GM19023 (cell line): ENCODE measurements around the gene ATG4D.
"Not testable (repeated sequence)": the region's sequence is repeated elsewhere in the genome, so short reads cannot be mapped to it uniquely, and the experiment has no call there.

Source experiments
- ATAC-seq: cut with Tn5 transposase; IDR thresholded peaks from one replicate; pipeline ENCODE4 v1.9.1; 2021; ENCODE audit warnings: mild to moderate bottlenecking, moderate library complexity; ENCODE audit not compliant: unreplicated experiment

The ATG4D gene

DNA sequence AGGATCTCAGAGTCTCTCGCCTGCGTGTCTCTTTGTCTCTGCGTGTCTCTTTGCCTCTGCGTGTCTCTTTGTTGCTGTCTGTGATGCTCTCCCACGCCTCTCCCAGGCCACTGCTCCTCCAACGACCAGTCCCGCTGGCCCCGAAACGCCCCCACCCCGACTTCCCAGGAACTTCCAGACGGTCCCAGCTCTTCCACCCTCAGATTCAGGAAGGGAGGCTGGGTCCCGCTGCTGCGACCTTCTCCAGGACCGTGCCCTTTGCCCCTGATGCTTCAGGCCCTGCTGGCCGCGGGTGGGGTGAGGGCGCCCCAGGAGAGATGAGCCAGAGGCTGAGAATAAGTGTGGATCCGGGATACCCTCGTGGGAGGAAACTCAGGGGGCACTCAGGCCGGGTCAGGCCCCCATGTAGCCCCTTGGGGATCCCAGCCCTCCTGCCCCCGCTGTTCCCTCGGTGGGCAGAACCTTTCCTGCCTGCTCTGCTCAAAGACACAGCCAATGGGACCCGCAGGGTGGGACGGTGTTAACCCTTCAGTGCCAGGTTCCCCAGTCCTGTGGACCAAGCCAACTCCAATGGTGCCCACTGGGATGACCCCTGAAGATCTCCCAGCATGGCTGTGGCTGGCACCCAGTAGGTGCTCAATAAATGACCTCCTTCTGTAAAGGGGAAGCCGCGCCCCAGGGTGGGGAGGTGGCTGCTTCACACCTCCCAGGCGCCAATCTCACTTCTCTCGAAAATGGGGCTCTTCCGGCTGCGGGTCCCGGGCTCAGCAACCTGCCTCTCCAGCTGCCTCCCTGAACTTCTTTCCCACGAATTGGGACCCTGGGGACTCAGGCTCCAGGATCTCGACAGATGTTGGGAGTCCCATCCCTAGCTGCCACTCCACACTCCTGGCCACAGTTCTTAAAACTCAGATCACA lies 25.0 kb upstream of the ATG4D start:
- no peak for ATAC-seq

GRCh38 chr19:10519421-10519820 lies 24.3 kb upstream of the ATG4D start:
- ATAC-seq: no peak

- ATAC-seq: no peak
These were observed 22.9 kb upstream of the ATG4D start for GRCh38 chr19:10520652-10521318.

DNA sequence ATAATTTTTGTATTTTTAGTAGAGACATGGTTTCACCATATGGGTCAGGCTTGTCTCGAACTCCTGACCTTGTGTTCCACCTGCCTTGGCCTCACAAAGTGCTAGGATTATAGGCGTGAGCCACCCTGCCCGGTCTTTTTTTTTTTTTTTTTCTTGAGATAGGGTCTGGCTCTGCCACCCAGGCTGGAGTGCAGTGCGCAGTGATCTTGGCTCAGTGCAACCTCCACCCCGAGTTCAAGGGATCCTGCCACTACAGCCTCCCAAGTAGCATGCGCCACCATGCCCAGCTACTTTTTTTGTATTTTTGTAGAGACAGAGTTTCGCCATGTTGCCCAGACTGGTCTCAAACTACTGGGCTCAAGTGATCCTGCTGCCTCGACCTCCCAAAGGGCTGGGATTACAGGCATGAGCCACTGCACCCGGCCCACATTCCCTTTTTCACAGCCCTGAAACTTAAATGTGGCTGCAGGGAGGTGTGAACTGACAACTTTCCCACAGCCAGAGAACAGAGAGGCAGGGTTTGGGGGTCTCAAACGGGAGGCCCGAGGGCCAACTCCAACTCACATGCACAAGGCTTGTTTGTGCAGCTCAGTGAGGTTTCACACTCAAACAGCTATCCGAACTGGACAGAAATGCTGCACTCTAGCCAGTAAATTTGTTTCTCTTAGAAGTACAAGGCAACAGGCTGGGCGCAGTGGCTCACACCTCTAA lies 22.1 kb upstream of the ATG4D start:
- no peak for ATAC-seq

- ATAC-seq: no peak
These were observed 20.5 kb upstream of the ATG4D start for GRCh38 chr19:10523135-10523636.

- no peak for ATAC-seq
These were observed 18.1 kb upstream of the ATG4D start for GRCh38 chr19:10525636-10526035.

DNA sequence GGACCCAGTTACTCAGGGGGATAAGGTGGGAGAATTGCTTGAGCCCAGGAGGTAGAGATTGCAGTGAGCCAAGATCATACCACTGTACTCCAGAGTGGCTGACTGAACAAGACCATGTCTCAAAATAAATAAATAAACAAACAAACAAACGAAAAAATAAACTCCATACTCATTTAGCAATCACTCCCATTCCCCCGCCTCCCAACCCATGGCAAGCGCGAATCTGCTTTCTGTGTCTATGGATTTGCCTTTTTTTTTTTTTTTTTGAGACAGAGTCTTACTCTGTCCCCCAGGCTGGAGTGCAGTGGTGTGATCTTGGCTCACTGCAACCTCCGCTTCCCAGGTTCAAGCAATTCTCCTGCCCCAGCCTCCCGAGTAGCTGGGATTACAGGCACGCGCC lies 16.8 kb upstream of the ATG4D start:
- ATAC-seq: not testable (repeated sequence)

DNA sequence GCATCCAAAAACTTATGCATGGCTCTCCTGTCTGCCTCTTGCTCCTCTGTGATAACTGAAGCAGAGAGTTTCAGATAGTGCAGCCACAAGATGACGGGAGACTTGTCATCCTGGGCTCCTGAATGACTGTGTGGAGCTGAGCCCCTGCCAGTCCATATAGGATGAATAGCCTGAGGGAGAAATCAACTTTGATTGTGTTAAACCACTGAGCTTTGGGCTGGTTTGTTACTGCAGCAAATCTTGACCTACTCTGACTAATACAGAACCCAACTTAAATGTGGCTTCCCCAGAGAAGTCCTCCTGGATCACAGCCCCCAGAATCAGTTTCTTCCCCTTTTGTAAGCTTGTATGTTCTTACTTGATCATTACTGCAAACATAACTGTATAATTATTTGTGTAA lies 11.2 kb upstream of the ATG4D start:
- ATAC-seq: no peak

DNA sequence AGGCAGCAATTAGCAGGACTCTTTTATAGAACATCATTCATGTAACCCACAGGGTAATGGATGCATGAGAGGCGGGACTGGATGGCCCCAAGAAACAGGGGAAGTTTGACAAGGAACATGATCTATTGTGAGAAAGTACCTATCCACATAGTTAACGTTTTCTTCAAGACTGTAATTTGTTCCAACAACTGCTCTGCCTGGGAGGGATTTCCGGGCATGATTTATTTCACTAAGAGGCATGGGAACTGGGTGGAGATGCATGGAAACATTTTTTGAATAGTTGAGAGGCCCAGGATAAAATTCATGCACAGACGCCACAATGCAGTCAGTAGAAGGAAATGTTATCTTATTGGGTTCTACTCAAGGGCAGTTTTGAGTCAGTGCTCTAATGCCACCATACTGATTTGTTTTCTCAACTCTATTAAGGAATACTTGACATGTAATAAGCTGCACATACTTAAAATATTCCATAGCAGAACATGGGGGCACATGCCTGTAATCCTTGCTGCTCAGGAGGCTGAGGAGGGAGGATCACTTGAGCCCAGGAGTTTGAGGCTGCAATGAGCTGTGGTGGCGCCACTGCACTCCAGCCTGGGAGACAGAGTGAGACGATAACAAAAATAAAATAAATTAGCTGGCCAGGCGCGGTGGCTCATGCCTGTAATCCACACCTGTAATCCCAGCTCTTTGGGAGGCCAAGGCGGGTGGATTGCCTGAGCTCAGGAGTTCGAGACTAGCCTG lies 9.9 kb upstream of the ATG4D start:
- no peak for ATAC-seq

- no peak for ATAC-seq
These were observed 8.1 kb upstream of the ATG4D start for GRCh38 chr19:10535613-10536012.

GRCh38 chr19:10537668-10538067 lies 6.0 kb upstream of the ATG4D start:
- no peak for ATAC-seq

DNA sequence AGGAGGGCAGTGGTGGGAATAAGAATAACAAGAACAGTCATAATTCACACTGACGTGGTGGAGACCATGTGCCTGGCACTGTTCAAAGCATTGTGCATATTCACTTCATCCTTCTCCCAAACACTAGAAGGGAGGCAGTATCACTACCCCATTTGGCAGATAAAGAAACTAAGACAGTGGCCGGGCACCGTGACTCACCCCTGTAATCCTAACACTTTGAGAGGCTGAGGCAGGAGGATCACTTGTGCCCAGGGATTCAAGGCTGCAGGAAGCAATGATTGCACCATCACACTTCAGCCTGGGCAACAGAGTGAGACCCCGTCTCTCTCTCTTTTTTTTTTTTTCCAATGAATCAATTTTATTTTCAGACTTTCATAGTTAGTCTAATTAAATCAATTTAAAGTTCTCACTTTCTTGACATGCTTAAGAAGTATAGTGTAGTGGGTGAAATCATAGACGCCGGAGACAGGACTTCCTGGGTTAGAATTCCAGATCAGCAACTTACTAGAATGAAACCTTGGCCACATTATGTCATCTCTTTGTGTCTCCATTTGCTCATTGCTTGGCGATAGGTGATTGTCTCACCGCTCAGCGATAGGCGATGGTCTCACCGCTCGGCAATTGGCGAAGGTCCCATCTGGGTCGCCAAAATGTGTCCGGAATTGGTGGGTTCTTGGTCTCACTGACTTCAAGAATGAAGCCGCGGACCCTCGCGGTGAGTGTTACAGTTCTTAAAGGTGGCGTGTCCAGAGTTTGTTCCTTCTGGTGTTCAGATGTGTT lies 5.3 kb upstream of the ATG4D start:
- ATAC-seq: no peak

GRCh38 chr19:10539016-10539415 lies 4.7 kb upstream of the ATG4D start:
- ATAC-seq: not testable (repeated sequence)

DNA sequence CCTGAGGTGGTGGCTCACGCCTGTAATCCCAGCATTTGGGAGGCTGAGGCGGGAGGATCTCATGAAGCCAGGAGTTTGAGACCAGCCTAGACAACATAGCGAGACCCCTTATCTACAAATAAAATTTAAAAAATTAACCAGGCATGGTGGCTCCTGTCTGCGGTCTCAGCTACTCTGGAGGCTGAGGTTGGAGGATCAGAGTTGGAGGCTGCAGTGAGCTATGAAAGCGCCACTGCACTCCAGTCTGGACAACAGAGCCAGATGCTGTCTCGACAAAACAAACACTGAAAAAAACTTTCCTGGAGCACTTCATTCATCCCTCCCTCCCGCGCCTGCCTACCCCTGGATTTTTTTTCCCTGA lies 665 bp upstream of the ATG4D start:
- ATAC-seq: no peak

DNA sequence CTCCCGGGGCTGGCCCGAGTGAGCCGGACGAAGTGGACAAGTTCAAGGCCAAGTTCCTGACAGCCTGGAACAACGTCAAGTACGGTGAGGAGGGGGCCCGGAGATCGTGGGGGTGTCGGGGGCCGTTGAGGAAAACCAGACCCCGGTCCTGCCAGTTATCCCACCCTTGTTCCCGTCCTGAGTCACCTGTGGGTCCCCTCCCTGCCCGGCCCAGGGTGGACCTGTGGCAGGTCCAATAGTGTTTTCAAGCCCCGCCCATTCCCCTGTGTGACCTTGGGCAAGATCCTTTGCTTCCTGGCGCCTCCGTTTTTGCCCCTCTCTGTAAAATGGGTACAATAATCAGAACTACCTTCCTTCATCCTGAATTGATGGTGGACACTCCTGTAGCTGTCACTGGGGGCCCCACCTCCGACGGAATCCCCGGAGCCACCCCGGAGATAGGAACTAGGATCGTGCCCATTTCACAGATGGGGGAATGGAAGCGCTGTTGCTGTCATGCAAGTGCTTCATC lies 593 bp downstream of the ATG4D start:
- no peak for ATAC-seq

GRCh38 chr19:10544753-10545251 lies 1.1 kb downstream of the ATG4D start:
- no peak for ATAC-seq

DNA sequence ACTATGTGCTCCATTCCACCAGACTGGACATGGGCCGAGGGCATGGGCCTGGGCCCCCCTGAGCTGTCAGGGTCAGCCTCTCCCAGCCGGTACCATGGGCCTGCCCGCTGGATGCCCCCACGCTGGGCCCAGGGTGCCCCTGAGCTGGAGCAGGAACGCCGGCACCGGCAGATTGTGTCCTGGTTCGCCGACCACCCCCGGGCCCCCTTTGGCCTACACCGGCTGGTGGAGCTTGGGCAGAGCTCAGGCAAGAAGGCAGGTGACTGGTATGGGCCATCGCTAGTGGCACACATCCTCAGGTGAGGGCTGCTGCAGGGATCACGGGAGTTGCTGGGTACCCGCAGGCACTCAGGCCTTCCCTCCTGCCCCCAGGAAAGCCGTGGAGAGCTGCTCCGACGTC lies 3.1 kb downstream of the ATG4D start:
- no peak for ATAC-seq

DNA sequence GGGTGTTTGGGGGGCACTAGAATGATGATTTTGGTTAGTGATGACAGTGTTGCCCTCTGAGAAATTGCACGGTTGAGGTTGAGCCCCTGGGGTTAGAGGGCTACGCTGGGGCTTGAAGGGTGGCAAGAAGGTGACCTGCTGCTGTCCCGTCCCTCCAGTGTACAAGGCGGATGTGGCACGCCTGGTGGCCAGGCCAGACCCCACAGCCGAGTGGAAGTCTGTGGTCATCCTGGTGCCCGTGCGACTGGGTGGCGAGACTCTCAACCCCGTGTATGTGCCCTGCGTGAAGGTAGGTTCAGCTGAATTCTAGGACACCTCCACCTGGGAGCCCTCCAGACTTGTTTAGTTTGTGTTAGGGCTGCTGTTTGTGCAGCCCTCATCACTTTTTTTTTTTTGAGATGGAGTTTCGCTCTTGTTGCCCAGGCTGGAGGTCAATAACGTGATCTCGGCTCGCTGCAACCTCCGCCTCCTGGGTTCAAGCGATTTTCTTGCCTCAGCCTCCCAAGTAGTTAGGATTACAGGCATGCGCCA lies 5.1 kb downstream of the ATG4D start:
- no peak for ATAC-seq

GRCh38 chr19:10549733-10550132 lies 6.0 kb downstream of the ATG4D start:
- no peak for ATAC-seq
